ENCODE results near the gene AUTS2. TPM values are rescaled to one million over a fixed set of nuclear protein-coding genes. Genes with fewer than 3 reads are reported as not detected.

Gene AUTS2
- total RNA-seq, 1 donor from 2014 or later, result 125 TPM

DNA sequence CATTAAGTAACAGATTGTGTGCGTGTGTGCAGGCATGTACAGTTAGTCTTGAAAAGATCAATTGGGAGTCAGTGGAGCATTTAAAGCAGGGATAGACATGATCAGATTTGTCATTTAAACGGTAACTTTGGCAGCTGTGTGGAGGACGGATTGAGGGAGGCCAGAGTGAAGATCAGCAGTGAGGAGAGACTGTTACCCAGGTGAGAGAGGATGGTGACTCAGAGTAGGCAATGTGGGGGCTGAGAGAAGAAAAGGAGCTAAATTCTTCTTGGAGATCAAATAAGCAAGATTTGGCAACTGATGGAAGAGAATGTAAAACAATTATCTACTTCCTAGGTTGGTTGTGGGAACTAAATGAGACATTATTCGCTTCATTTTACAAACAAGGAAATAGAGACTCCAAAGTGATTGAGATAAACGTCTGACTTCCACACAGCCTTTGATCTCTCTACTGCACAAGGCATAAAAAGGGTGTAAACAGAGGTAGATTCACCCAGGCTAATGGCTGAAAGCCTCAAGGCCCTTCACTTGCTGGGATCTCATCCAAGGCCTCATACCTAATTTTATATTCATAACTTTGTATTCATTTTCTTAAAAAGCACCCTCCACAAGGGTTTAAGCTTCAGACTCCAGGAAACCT lies 868.6 kb downstream of the AUTS2 start:
- no peak overlapping the region for H3K4me3 Mint-ChIP-seq (ENCODE audit: low read depth)
- H3K36me3 Mint-ChIP-seq (ENCODE audit: insufficient read depth), result no peaks in the 10 kb centered on the region
- DNase-seq (ENCODE audit: low spot score, unreplicated experiment), result no peak
- TF ChIP-seq, protein P1, sequence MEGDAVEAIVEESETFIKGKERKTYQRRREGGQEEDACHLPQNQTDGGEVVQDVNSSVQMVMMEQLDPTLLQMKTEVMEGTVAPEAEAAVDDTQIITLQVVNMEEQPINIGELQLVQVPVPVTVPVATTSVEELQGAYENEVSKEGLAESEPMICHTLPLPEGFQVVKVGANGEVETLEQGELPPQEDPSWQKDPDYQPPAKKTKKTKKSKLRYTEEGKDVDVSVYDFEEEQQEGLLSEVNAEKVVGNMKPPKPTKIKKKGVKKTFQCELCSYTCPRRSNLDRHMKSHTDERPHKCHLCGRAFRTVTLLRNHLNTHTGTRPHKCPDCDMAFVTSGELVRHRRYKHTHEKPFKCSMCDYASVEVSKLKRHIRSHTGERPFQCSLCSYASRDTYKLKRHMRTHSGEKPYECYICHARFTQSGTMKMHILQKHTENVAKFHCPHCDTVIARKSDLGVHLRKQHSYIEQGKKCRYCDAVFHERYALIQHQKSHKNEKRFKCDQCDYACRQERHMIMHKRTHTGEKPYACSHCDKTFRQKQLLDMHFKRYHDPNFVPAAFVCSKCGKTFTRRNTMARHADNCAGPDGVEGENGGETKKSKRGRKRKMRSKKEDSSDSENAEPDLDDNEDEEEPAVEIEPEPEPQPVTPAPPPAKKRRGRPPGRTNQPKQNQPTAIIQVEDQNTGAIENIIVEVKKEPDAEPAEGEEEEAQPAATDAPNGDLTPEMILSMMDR (IDR thresholded peaks at IDR 0.05; ENCODE audit: unreplicated experiment), result no peak
- peaks cover 13% of the 10 kb centered on the region for H3K4me1 Mint-ChIP-seq (ENCODE audit: low read depth)
- H3K9me3 Mint-ChIP-seq (ENCODE audit: low read depth), result no peaks in the 10 kb centered on the region
- H3K27ac Mint-ChIP-seq, result peak overlapping the region; percentile 8
- H3K27me3 Mint-ChIP-seq, result no peaks in the 10 kb centered on the region

DNA sequence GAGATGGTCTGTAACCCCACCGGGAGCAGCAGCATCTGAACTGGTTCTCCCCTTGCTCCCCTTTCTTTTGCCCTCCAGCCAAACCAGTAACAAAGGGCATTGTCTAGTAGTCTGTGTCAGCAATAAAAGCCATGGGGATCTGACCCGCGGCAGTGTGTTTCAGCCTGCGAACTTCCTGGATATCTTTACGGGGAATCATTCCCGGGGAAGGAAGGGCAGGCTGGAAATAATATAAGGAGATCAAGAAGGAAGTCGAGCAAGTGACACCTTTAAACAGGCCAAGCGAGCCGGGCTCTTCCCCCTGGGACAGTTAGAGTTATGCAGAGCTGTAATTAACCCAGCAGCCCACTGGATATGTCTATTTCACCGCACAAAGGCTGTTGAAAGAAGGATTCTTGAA lies 872.5 kb downstream of the AUTS2 start:
- DNase-seq (ENCODE audit: low spot score, unreplicated experiment), result no peak
- Mint-ChIP-seq H3K27me3 (no peaks in the 10 kb centered on the region), H3K4me3 (ENCODE audit: low read depth) (no peak overlapping the region)

DNA sequence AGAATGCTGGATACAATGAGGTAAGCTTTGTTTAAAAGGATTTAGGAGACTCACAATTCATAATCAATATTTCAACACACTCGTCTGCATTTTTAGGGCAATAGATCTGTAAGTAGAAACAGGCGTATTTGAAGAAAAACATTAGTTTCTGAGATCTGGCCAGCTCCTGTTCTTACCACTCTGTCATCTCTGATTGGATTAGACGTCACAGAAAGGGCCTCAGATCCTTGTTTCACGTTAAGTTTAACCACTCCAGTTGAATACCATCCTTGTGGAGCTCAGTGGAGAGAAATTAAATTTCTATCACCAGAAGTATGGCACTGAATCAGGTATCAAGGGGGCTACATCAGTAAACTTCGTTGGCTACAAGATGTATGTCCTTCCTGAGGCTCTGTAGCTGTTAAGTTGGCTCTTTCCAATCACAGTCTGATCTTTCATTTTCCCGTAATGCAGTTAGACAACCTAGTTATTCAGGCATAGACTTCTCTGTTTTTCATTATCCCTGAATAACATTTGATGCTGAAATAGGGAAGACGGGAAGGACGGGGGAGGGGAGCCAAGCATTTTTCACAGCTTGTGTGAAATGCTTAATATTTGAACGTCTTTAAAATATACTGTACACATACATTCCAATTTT lies 874.4 kb downstream of the AUTS2 start:
- Mint-ChIP-seq H3K9me3 (ENCODE audit: low read depth) (no peaks in the 10 kb centered on the region), H3K36me3 (ENCODE audit: insufficient read depth) (no peaks in the 10 kb centered on the region), H3K4me3 (ENCODE audit: low read depth) (no peak overlapping the region), H3K27ac (no peak overlapping the region), H3K4me1 (ENCODE audit: low read depth) (peaks cover 7% of the 10 kb centered on the region), H3K27me3 (no peaks in the 10 kb centered on the region)
- no peak for DNase-seq (ENCODE audit: low spot score, unreplicated experiment)
- TF ChIP-seq, protein P1 (IDR thresholded peaks at IDR 0.05; ENCODE audit: unreplicated experiment), result no peak

More for the DNA sequence above, 872.5 kb downstream of the AUTS2 start:
- TF ChIP-seq, protein P1 (IDR thresholded peaks at IDR 0.05; ENCODE audit: unreplicated experiment), result no peak
- no peak overlapping the region for H3K27ac Mint-ChIP-seq
- H3K9me3 Mint-ChIP-seq (ENCODE audit: low read depth), result no peaks in the 10 kb centered on the region
- H3K36me3 Mint-ChIP-seq (ENCODE audit: insufficient read depth), result no peaks in the 10 kb centered on the region
- H3K4me1 Mint-ChIP-seq (ENCODE audit: low read depth), result no peaks in the 10 kb centered on the region

DNA sequence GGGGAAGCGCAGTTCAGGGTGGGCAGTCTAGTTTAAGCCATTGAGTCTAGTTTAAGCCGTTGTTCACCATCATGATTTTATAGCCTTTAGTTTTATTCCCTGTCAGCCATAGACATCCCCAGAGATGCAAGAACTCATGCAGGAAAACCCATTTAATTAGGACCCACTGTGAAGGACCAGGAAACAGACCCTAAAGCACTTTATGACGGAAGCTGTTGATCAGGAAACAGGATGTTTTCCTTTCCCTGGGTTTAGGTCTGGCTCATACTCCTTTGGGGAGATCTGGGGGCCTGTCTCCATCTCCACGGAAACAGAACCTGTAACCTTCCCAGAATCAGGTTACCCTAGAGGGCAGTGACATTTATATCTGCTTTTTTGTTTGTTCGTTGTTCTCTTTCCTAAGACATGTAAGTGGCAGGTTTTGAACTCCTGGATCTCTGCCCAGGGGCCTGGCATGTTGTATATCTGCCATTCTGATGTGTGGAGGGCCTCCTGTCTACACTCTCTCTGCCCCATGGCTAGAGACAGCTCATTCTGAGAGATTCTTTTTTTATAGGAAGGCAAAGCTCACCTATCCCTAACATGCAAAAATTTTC lies 876.5 kb downstream of the AUTS2 start:
- H3K36me3 Mint-ChIP-seq (ENCODE audit: insufficient read depth), result no peaks in the 10 kb centered on the region
- no peaks in the 10 kb centered on the region for H3K9me3 Mint-ChIP-seq (ENCODE audit: low read depth)
- H3K4me1 Mint-ChIP-seq (ENCODE audit: low read depth), result peaks cover 7% of the 10 kb centered on the region
- TF ChIP-seq, protein P1 (IDR thresholded peaks at IDR 0.05; ENCODE audit: unreplicated experiment), result no peak
- no peak for DNase-seq (ENCODE audit: low spot score, unreplicated experiment)
- H3K27ac Mint-ChIP-seq, result no peak overlapping the region
- no peaks in the 10 kb centered on the region for H3K27me3 Mint-ChIP-seq
- no peak overlapping the region for H3K4me3 Mint-ChIP-seq (ENCODE audit: low read depth)

DNA sequence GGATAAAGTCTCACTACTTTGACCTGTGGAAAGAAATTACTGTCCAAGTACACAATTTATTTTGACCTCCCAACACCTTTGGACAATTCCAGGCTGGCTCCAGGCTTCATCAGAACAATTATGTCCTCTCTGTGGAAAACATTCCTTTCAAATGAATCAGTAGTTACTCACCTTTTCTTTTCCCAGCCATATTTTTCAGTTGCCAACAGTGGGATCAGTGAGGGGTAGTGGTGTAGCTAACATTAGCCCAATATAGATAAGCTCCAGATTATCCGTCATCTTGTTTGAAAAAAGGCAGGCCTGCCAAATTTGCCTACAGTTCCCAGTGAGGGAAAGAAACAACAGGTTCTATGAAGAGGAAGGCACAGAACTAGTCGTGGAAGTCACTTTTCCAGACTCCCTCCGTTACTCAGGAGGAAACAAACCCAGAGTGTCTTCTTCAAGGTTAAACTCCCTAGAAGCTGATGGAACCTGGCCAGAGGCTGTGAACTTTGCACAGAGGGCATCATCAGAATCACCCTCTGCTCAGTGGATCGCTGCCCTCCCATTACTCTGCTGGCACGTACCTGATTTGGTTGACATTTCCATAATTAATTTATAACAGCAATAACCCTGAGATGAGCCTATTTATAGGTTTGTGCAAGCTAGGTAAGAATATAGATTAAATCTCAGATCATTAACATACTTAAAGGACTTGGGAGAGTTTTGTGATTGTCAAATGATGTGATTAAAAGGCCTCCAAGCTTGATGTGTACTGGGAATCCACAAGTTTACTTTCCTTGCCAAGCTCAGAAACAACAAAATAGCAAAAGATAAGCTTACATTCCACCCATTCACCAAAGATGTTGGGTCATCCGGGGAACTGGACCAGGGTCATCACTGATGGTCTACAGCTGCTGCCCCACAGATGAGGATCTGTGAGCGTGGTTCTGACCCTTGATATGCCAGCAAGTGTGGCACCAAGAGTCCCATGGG lies 879.0 kb downstream of the AUTS2 start:
- H3K27ac Mint-ChIP-seq, result no peak overlapping the region
- no peak overlapping the region for H3K4me3 Mint-ChIP-seq (ENCODE audit: low read depth)
- TF ChIP-seq, protein P1 (IDR thresholded peaks at IDR 0.05; ENCODE audit: unreplicated experiment), result no peak
- H3K4me1 Mint-ChIP-seq (ENCODE audit: low read depth), result peaks cover 9% of the 10 kb centered on the region
- no peak for DNase-seq (ENCODE audit: low spot score, unreplicated experiment)
- no peaks in the 10 kb centered on the region for H3K9me3 Mint-ChIP-seq (ENCODE audit: low read depth)
- H3K36me3 Mint-ChIP-seq (ENCODE audit: insufficient read depth), result no peaks in the 10 kb centered on the region
- no peaks in the 10 kb centered on the region for H3K27me3 Mint-ChIP-seq
